HG03457 (cell line): ENCODE results near the gene MED15.
"Not testable (repeated sequence)": the region's sequence is repeated elsewhere in the genome, so short reads cannot be mapped to it uniquely, and the experiment has no call there.

ENCODE experiments used
- ATAC-seq: cut with Tn5 transposase; IDR thresholded peaks from one replicate; pipeline ENCODE4 v1.9.1; 2021; ENCODE audit warnings: moderate number of reproducible peaks; ENCODE audit not compliant: unreplicated experiment

Gene MED15

GRCh38 chr22:20531154-20531403, 23.7 kb downstream of the MED15 start:
- ATAC-seq, result no peak

GRCh38 chr22:20531404-20532201, 24.2 kb downstream of the MED15 start:
- ATAC-seq, result no peak

GRCh38 chr22:20532256-20532993, 25.0 kb downstream of the MED15 start:
- no peak for ATAC-seq

GRCh38 chr22:20533095-20533878, 25.9 kb downstream of the MED15 start:
- no peak for ATAC-seq

- no peak for ATAC-seq
Observed at GRCh38 chr22:20533879-20534265, 26.5 kb downstream of the MED15 start.

GRCh38 chr22:20536590-20537324, 29.3 kb downstream of the MED15 start:
- ATAC-seq, result no peak

GRCh38 chr22:20537325-20537756, 29.9 kb downstream of the MED15 start:
- no peak for ATAC-seq

GRCh38 chr22:20537983-20538382, 30.6 kb downstream of the MED15 start:
- no peak for ATAC-seq

GRCh38 chr22:20538875-20539274, 31.5 kb downstream of the MED15 start:
- ATAC-seq, result not testable (repeated sequence)

GRCh38 chr22:20542055-20542454, 34.6 kb downstream of the MED15 start:
- no peak for ATAC-seq

- no peak for ATAC-seq
Observed at GRCh38 chr22:20542736-20543135, 35.3 kb downstream of the MED15 start.

GRCh38 chr22:20545318-20545634, 37.9 kb downstream of the MED15 start:
- not testable (repeated sequence) for ATAC-seq

- ATAC-seq, result no peak
Observed at GRCh38 chr22:20545681-20546521, 38.5 kb downstream of the MED15 start.

GRCh38 chr22:20546541-20546950, 39.1 kb downstream of the MED15 start:
- no peak for ATAC-seq

GRCh38 chr22:20547029-20547428, 39.6 kb downstream of the MED15 start:
- no peak for ATAC-seq

- no peak for ATAC-seq
Observed at GRCh38 chr22:20548806-20549205, 41.4 kb downstream of the MED15 start.

GRCh38 chr22:20549232-20549841, 41.9 kb downstream of the MED15 start:
- no peak for ATAC-seq

GRCh38 chr22:20550057-20550817, 42.8 kb downstream of the MED15 start:
- ATAC-seq, result no peak
